K562 (cell line): Measurements from ENCODE around the gene TMCO1. TPM values are rescaled to one million over a fixed set of nuclear protein-coding genes. Genes with fewer than 3 reads are reported as not detected.
"Not testable (repeated sequence)": the region's sequence is repeated elsewhere in the genome, so short reads cannot be mapped to it uniquely, and the experiment has no call there.

ENCODE experiments used
- ATAC-seq: fragments of 200-7000 bp; cut with Tn5 transposase; 3 replicates; pipeline ENCODE4 v1.9.1; 2020; ENCODE audit warnings: moderate library complexity
- BruUV-seq: library from RNA; stranded (reverse); fragments of 400-500 nt; replicated peaks from 2 replicates; lab custom pipeline; 2021; lab: Mats Ljungman, UMichigan
- CTCF ChIA-PET: fragments of 300-600 bp; formaldehyde crosslinking; extraction: SDS; loops from one replicate; lab custom pipeline; 2021; ENCODE audit warnings: low intra/inter-chr PET ratio; lab: Yijun Ruan, JAX
- POLR2A ChIA-PET: fragments of 300-600, 350-650 bp; sonication (Branson Sonifier 250); formaldehyde crosslinking; extraction: SDS; loops from one replicate; lab custom pipeline; 2021; ENCODE audit warnings: antibody characterized with exemption, inconsistent platforms; lab: Yijun Ruan, JAX
- DNase-seq, 4 experiments: peaks; one replicate each; pipeline versions ENCODE4 v3.0.0 to v3.0.0-alpha.2; 2011 to 2018; ENCODE audit warnings: low spot score in 3 of 4, mixed read lengths in 3 of 4; ENCODE audit errors: extremely low read depth in 1 of 4
- FAIRE-seq: peaks from 2 replicates; lab custom pipeline; 2011; peaks lifted over from hg19 to GRCh38; lab: Jason Lieb, UNC
- H2AFZ ChIP-seq: 2 replicates; pipeline ENCODE4 v1.6.0; 2011; ENCODE audit warnings: low read depth, low read length, control low read depth, inconsistent platforms
- H3K27ac ChIP-seq: fragments of 200-600 bp; 3 replicates; pipeline ENCODE4 v1.8.0; 2011; ENCODE audit warnings: low read depth, mild to moderate bottlenecking, control low read depth, inconsistent platforms, low read length, moderate library complexity, mixed read lengths; ENCODE audit errors: extremely low read depth
- H3K27me3 ChIP-seq, 2 experiments: fragments of 300-600 bp in 1 of 2; 2 replicates in 1 of 2; 3 replicates in 1 of 2; pipeline versions ENCODE4 v1.6.0 to v1.8.0; 2011; ENCODE audit warnings: inconsistent platforms in 2 of 2, low read length in 2 of 2, mild to moderate bottlenecking in 1 of 2, mixed read lengths in 1 of 2, moderate library complexity in 1 of 2; ENCODE audit not compliant: control insufficient read depth in 2 of 2, insufficient read depth in 2 of 2
- H3K36me3 ChIP-seq: fragments of 300-600 bp; 3 replicates; pipeline ENCODE4 v1.8.0; 2011; ENCODE audit warnings: mild to moderate bottlenecking, low read length, inconsistent platforms; ENCODE audit not compliant: control insufficient read depth, insufficient read depth
- H3K4me1 ChIP-seq, 2 experiments: fragments of 200-600 bp in 1 of 2; replicated peaks in 1 of 2; 2 replicates in 1 of 2; 3 replicates in 1 of 2; pipeline versions ENCODE4 v1.5.1 to v1.8.0; 2011; ENCODE audit warnings: inconsistent platforms in 2 of 2, low read length in 2 of 2, mild to moderate bottlenecking in 1 of 2, mixed read lengths in 1 of 2, moderate library complexity in 1 of 2; ENCODE audit not compliant: control insufficient read depth in 2 of 2, insufficient read depth in 2 of 2
- H3K4me2 ChIP-seq: 2 replicates; pipeline ENCODE4 v1.6.1; 2011; ENCODE audit warnings: low read length, control low read depth, inconsistent platforms, mixed read lengths; ENCODE audit not compliant: insufficient read depth
- H3K4me3 ChIP-seq: fragments of 200-600 bp; sonication (generic), shearing (Covaris generic); 2 replicates; pipeline ENCODE4 v1.5.1; 2016; ENCODE audit warnings: control low read depth, inconsistent platforms
- H3K79me2 ChIP-seq: fragments of 200-600 bp; 3 replicates; pipeline ENCODE4 v1.8.0; 2011; ENCODE audit warnings: low read length, inconsistent platforms; ENCODE audit not compliant: control insufficient read depth, insufficient read depth
- H3K9ac ChIP-seq, 2 experiments: 2 replicates each; pipeline versions ENCODE4 v1.6.0 to v1.6.1; 2011; ENCODE audit warnings: low read depth in 2 of 2, low read length in 2 of 2, control low read depth in 1 of 2, inconsistent platforms in 1 of 2, mild to moderate bottlenecking in 1 of 2, mixed read lengths in 1 of 2; ENCODE audit not compliant: insufficient read depth in 1 of 2
- H3K9me1 ChIP-seq: one replicate; pipeline ENCODE4 v1.6.0; 2011; ENCODE audit warnings: inconsistent platforms, mild to moderate bottlenecking, low read length, moderate library complexity; ENCODE audit not compliant: control insufficient read depth, insufficient read depth
- H3K9me3 ChIP-seq: replicated peaks from 2 replicates; pipeline ENCODE4 v1.5.1; 2011; ENCODE audit warnings: low read depth, low read length, inconsistent platforms; ENCODE audit not compliant: control insufficient read depth, insufficient read depth
- H4K20me1 ChIP-seq: replicated peaks from 2 replicates; pipeline ENCODE4 v1.6.1; 2011; ENCODE audit warnings: low read length, inconsistent platforms, mixed read lengths; ENCODE audit not compliant: control insufficient read depth, insufficient read depth
- BCOR ChIP-seq: fragments of 450-650 bp; IDR thresholded peaks from 2 replicates; pipeline ENCODE4 v1.6.1; 2016
- BRD4 ChIP-seq: fragments of 200-600 bp; sonication (generic); IDR thresholded peaks from 2 replicates; pipeline ENCODE4 v1.6.1; 2017; ENCODE audit warnings: inconsistent platforms
- MAFK ChIP-seq: IDR thresholded peaks from 2 replicates; pipeline ENCODE4 v1.6.1; 2011; ENCODE audit warnings: low read length, improper control_type of control experiment
- RBM25 ChIP-seq: fragments of 200-400 bp; formaldehyde crosslinking; IDR thresholded peaks from 2 replicates; pipeline ENCODE4 v1.6.1; 2018; ENCODE audit warnings: low read length, low read depth, moderate library complexity; ENCODE audit not compliant: severe bottlenecking
- SOX6 ChIP-seq: fragments of 450-650 bp; IDR thresholded peaks from 2 replicates; pipeline ENCODE4 v1.6.1; 2014; ENCODE audit warnings: mild to moderate bottlenecking
- TRIM24 ChIP-seq, 2 experiments: fragments of 450-650 bp; IDR thresholded peaks; 2 replicates each; pipeline ENCODE4 v1.6.1; 2016
- TRIM28 ChIP-seq: fragments of 450-650 bp; IDR thresholded peaks from 2 replicates; pipeline ENCODE4 v1.6.1; 2017
- ZNF146 ChIP-seq: IDR thresholded peaks from one replicate; pipeline ENCODE4 v1.6.1; 2018; ENCODE audit warnings: missing compliant biosample characterization; ENCODE audit not compliant: unreplicated experiment
- ZNF764 ChIP-seq: fragments of 250-450 bp; sonication (Bioruptor Pico); IDR thresholded peaks from 2 replicates; pipeline ENCODE4 v1.4.0; 2020; ENCODE audit warnings: low read depth, mild to moderate bottlenecking, moderate library complexity
- WGBS: fragments of 100-300 bp; shearing (Covaris generic); methylation state at CpG from one replicate; pipeline ENCODE4 v1.1.6; 2016; ENCODE audit warnings: low coverage, mixed read lengths; ENCODE audit not compliant: insufficient coverage; ENCODE audit errors: missing lambda C conversion rate; 5-methylcytosine and 5-hydroxymethylcytosine counted together
- in situ Hi-C: fragments of 300-500 bp; cut with MboI; formaldehyde crosslinking; loops from 4 replicates; pipeline ENCODE4 v1.15.0; 2018; ENCODE audit warnings: inconsistent platforms, mixed read lengths
- intact Hi-C: fragments of 100-400 bp; cut with micrococcal nuclease; formaldehyde crosslinking; loops from 2 replicates; pipeline ENCODE4 v1.14.2; 2022
- polyA plus RNA-seq, 8 experiments: library from polyadenylated mRNA; depleted of rRNA in 4 of 8; stranded (reverse) in 5 of 8; unstranded in 3 of 8; fragments of >200 nt; fragmentation: Nextera tagmentation in 2 of 8; fragmentation: Illumina TruSeq in 1 of 8; extraction: Ambion mirVana in 2 of 8; extraction: Trizol in 1 of 8; gene quantifications; 2 replicates each; pipeline versions ENCODE4 v1.2.1 to v1.2.3, GENCODE V29; 2011 to 2014; ENCODE audit warnings: inconsistent platforms in 1 of 8, missing spikeins in 1 of 8
- total RNA-seq, 7 experiments: library from RNA; depleted of rRNA in 6 of 7; stranded (reverse); fragments of >200 nt in 6 of 7; fragmentation: Illumina TruSeq in 2 of 7; extraction: Trizol in 2 of 7; gene quantifications; 2 replicates each; pipeline versions ENCODE4 v1.2.1 to v1.2.3, GENCODE V29; 2011 to 2021; ENCODE audit warnings: low replicate concordance in 1 of 7
- TF ChIP-seq, protein P1 (sequence below): sonication (generic); formaldehyde crosslinking; IDR thresholded peaks from 2 replicates; pipeline ENCODE4 v1.4.0; 2020; ENCODE audit warnings: mild to moderate bottlenecking, missing genetic modification reagents
- TF ChIP-seq, protein P2 (sequence below), 2 experiments: fragments of 450-650 bp; IDR thresholded peaks; 2 replicates each; pipeline ENCODE4 v1.6.1; 2018; ENCODE audit warnings: mild to moderate bottlenecking in 2 of 2, low read depth in 1 of 2; ENCODE audit not compliant: partially characterized antibody in 2 of 2

TMCO1 gene
- total and polyA plus RNA-seq, 9 of the 15 experiments (the other 6 are each of a cell fraction or from before 2014, with no cell fraction given): 69.3 to 561 (median 175) TPM

DNA sequence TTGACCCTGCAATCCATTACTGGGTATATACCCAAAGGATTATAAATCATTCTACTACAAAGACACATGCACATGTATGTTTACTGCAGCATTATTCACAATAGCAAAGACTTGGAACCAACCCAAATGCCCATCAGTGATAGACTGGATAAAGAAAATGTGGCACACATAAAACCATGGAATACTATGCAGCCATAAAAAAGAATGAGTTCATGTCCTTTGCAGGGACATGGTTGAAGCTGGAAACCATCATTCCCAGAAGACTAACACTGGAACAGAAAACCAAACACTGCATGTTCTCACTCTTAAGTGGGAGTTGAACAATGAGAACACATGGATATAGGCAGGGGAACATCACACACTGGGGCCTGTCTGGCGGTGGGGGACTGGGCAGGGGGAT, 35.8 kb upstream of the TMCO1 start:
- H3K79me2 ChIP-seq, H3K4me1 ChIP-seq, FAIRE-seq, ATAC-seq, in situ Hi-C loops, H2AFZ ChIP-seq, H3K4me2 ChIP-seq, intact Hi-C loops, H3K36me3 ChIP-seq, H3K9me1 ChIP-seq, DNase-seq, H4K20me1 ChIP-seq, H3K4me3 ChIP-seq, H3K9me3 ChIP-seq, H3K27me3 ChIP-seq, H3K9ac ChIP-seq, CTCF ChIA-PET, H3K27ac ChIP-seq, POLR2A ChIA-PET, BruUV-seq: not testable (repeated sequence)
- 9% methylated on average over 1 of the region's 1 CpG for WGBS
- peak; percentile 57; the same call in 1 of the 2 replicates for TF ChIP-seq BCOR
- peak; percentile 83 for TF ChIP-seq ZNF146

DNA sequence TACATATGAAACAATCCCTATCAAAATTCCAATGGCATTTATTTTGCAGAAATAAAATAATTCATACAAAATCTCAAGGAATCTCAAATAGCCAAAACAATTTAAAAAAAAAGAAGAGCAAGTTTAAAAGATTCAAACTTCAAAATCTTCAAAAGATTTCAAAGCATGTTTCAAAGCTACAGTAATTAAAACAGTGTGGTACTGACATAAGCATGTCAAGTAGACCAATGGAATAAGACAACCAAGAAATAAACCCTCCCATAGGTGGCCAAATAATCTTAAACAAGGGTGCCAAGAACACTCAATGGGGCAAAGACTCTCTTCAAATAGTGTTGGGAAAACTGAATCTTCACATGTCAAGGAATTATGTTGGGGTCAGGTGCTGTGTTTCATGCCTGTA, 30.7 kb upstream of the TMCO1 start:
- Histone ChIP-seq H3K9me3 (no peaks in the 10 kb centered on the region), H3K79me2 (no peaks in the 10 kb centered on the region), H3K27me3 (0 out of 5 replicates have a peak, but pooled peaks cover 0 to 5% of the 10 kb centered on the region in 2 experiments), H3K4me1 (no peaks in the 10 kb centered on the region), H3K4me2 (no peak overlapping the region), H3K4me3 (no peak overlapping the region), H3K36me3 (no peaks in the 10 kb centered on the region), H4K20me1 (no peaks in the 10 kb centered on the region), H3K27ac (no peak overlapping the region), H3K9ac (no peak overlapping the region), H2AFZ (no peak overlapping the region), H3K9me1 (no peaks in the 10 kb centered on the region)
- intact Hi-C loops (no loop called here), in situ Hi-C loops (no loop called here)
- FAIRE-seq (no peak), DNase-seq (no peak), ATAC-seq (no peak)
- POLR2A ChIA-PET: no interaction called here
- CTCF ChIA-PET: no interaction called here
- BruUV-seq: no TSS peak
- TF ChIP-seq, protein P1, sequence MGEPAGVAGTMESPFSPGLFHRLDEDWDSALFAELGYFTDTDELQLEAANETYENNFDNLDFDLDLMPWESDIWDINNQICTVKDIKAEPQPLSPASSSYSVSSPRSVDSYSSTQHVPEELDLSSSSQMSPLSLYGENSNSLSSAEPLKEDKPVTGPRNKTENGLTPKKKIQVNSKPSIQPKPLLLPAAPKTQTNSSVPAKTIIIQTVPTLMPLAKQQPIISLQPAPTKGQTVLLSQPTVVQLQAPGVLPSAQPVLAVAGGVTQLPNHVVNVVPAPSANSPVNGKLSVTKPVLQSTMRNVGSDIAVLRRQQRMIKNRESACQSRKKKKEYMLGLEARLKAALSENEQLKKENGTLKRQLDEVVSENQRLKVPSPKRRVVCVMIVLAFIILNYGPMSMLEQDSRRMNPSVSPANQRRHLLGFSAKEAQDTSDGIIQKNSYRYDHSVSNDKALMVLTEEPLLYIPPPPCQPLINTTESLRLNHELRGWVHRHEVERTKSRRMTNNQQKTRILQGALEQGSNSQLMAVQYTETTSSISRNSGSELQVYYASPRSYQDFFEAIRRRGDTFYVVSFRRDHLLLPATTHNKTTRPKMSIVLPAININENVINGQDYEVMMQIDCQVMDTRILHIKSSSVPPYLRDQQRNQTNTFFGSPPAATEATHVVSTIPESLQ: no peak
- no peak for TF ChIP-seq ZNF764 (CRISPR knock-in tag)
- peak; percentile 76 for TF ChIP-seq TRIM28
- TF ChIP-seq TRIM24 (IDR thresholded peaks at IDR 0.05): peak in 1 of 2 experiments; percentile 19; a peak in 1 of 4 replicates
- TF ChIP-seq, protein P2, sequence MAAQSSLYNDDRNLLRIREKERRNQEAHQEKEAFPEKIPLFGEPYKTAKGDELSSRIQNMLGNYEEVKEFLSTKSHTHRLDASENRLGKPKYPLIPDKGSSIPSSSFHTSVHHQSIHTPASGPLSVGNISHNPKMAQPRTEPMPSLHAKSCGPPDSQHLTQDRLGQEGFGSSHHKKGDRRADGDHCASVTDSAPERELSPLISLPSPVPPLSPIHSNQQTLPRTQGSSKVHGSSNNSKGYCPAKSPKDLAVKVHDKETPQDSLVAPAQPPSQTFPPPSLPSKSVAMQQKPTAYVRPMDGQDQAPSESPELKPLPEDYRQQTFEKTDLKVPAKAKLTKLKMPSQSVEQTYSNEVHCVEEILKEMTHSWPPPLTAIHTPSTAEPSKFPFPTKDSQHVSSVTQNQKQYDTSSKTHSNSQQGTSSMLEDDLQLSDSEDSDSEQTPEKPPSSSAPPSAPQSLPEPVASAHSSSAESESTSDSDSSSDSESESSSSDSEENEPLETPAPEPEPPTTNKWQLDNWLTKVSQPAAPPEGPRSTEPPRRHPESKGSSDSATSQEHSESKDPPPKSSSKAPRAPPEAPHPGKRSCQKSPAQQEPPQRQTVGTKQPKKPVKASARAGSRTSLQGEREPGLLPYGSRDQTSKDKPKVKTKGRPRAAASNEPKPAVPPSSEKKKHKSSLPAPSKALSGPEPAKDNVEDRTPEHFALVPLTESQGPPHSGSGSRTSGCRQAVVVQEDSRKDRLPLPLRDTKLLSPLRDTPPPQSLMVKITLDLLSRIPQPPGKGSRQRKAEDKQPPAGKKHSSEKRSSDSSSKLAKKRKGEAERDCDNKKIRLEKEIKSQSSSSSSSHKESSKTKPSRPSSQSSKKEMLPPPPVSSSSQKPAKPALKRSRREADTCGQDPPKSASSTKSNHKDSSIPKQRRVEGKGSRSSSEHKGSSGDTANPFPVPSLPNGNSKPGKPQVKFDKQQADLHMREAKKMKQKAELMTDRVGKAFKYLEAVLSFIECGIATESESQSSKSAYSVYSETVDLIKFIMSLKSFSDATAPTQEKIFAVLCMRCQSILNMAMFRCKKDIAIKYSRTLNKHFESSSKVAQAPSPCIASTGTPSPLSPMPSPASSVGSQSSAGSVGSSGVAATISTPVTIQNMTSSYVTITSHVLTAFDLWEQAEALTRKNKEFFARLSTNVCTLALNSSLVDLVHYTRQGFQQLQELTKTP (IDR thresholded peaks at IDR 0.05; ENCODE audit: low read depth in 1 of 2, partially characterized antibody in 2 of 2): no peak
- no peak for TF ChIP-seq BRD4
- TF ChIP-seq SOX6: no peak
- TF ChIP-seq RBM25: peak; percentile 53
- TF ChIP-seq MAFK: no peak
